ENCODE results near the gene ASS1.

DNA sequence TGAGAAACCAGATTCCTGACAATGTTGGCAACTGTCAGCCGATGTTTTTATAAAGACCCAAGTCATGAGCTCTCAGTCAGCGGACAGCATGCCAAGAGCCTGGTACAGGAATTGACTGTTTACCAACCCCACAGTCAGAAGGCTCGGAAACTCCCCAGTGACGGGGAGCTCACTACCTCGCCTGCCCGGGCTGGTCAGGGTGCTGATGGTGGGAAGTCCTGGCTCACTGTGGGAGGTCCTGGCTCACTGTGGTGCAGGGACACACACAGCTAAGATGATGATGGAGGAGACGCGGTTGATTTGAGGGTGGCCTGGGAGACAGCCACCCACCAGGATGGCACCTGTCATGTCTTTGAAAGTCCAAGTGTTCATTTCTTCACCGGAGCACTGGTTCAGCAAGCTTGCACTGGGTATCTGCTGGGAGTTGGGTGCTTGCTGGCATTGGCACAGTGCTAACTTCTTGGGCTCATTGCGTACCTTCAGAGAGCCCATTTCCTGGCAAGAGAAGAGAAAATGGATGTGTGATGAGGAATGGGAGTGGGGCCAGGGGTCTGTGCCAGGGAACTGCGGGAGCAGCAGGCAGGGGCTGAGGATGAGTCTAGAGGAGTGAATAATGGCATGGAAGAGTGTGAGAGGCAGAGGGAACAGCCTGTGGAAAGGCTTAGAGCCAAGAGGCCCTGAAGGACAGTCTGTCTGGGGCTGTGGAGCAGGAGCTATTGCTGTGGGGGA is 15.3 kb downstream of the ASS1 start:
- TF ChIP-seq CTCF (IDR thresholded peaks at IDR 0.05) (no peak), POLR2AphosphoS5 (IDR thresholded peaks at IDR 0.05) (no peak), POLR2A (IDR thresholded peaks at IDR 0.05) (no peak), EP300 (IDR thresholded peaks at IDR 0.05; ENCODE audit: low read depth) (no peak)

Measured in transverse colon (tissue), 4 donors.